GM19193 (cell line): ENCODE data around the gene UNC5C.

Experiments
- POLR2A ChIP-seq: IDR thresholded peaks from 4 replicates; pipeline ENCODE4 v1.6.1; 2011; ENCODE audit not compliant: insufficient read depth, insufficient read length; ENCODE audit errors: extremely low read depth

The UNC5C gene

DNA sequence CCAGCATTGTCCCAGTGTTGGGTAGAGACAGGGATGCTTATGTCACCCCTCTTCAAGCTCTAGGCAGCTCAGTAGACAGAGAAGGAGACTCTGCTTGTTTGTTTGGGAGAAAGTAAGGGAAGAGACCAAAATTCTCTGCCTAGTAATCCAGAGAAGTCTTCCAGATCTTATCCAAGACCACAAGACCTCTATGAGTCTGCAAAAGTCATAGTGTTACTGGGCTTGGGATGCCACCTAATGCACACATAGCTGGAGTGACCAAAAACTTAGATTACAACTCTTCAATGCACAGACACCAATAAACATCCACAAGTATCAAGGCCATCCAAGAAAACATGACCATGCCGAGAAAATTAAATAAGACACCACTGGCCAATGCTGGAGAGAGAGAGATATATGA is 205.5 kb downstream of the UNC5C start:
- no peak for TF ChIP-seq POLR2A

- no peak for TF ChIP-seq POLR2A
Measured at GRCh38 chr4:95340191-95340590, 208.6 kb downstream of the UNC5C start.

GRCh38 chr4:95325665-95326064 is 223.1 kb downstream of the UNC5C start:
- TF ChIP-seq POLR2A = no peak

DNA sequence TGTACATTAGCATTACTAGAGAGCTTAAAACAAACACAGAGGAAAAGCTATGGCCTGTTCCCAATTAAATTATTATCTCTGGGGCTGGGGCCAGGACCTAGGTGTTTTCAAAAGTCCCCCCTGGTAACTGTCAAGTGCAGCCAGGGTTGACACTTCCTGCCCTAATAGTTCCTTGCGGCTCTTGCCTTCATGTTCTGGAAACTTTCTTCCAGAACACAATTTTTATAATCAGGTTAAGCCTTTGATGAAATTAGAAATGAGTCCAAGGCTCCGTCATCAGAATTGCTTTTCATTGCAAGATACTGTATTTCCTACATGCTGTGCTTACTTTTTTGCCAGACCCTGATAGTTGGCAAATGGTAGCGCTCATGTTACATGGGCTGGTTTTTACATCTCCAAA is 229.6 kb downstream of the UNC5C start:
- TF ChIP-seq POLR2A = no peak

DNA sequence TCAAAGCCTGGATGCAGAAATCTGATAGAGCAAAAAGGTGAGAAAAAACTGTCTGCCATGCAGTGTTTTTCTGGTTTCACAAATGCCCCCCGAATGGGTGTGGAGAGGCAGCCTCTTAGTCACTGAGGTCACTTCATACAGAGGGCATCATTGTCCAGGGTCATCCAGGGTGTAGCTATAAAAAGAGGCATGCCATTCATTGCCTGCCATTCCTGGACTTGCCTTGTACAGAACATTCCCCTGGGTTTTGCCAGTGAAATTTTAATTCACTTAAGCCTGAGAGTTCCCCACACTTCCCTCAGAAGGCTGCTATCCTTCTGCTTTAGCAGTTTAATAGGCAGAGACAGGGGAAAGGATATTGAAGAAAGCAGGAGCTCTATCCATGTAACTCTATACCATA is 230.3 kb downstream of the UNC5C start:
- TF ChIP-seq POLR2A = no peak

- no peak for TF ChIP-seq POLR2A
Measured at GRCh38 chr4:95318044-95318443, 230.7 kb downstream of the UNC5C start.

- TF ChIP-seq POLR2A = no peak
Measured at GRCh38 chr4:95317085-95317793, 231.5 kb downstream of the UNC5C start.

- no peak for TF ChIP-seq POLR2A
Measured at GRCh38 chr4:95314573-95314972, 234.2 kb downstream of the UNC5C start.

GRCh38 chr4:95304898-95305297 is 243.9 kb downstream of the UNC5C start:
- TF ChIP-seq POLR2A = no peak

- TF ChIP-seq POLR2A = no peak
Measured at GRCh38 chr4:95300304-95300703, 248.5 kb downstream of the UNC5C start.

DNA sequence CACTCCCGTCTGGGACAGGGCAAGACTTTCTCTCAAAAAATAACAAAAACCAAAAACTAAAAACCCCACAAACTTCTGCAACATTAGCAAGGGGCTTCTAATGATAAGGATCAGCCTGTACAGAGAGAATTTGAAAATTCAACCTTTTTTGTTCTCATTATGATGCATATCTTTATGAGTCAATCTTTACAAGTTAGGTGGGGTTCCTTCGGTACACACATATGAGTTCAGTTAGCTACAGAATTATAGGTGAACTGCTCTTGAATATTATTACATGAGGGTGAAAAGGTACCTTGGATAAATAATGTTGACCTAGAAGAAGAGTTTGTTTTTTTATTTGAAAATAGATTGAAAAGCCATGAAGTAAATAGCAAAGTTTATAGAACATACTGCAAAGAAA is 252.7 kb downstream of the UNC5C start:
- TF ChIP-seq POLR2A = no peak

DNA sequence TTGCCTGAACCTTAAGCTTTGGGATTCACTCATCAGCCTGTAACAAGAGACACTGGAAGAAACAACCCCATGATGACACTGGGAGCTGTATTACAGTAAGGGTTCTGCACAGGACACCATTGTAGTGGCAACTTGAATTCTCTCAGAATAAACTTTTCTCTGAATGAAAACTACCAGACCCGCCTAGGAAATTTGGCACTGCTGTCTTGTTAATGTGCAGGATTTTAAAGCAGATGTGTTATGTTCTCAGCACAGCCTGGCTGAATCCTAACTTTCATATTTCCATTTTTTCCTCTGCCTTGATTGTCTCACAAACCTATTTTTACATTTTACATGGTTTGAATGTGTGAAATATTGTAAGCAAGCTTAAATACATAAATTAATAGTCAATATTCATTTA is 253.6 kb downstream of the UNC5C start:
- no peak for TF ChIP-seq POLR2A

DNA sequence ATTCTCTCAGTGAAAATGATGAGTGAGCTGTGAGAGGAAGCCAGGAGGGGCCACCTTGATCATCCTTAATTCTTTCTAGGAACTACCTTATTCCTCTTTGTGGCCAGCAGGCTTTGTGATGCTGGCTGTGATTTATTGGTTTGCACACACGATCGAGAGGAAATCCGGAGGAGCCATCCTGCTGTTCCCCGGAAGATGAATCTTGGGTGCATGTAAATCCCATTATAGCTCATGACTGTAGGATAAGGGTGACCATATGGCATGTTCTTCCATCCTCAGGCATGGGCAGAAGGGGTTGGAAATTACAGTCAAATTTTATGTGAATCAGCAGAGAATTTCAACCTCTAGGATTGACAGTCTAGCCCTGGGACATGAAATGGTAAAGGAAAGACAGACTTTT is 254.5 kb downstream of the UNC5C start:
- TF ChIP-seq POLR2A = no peak

DNA sequence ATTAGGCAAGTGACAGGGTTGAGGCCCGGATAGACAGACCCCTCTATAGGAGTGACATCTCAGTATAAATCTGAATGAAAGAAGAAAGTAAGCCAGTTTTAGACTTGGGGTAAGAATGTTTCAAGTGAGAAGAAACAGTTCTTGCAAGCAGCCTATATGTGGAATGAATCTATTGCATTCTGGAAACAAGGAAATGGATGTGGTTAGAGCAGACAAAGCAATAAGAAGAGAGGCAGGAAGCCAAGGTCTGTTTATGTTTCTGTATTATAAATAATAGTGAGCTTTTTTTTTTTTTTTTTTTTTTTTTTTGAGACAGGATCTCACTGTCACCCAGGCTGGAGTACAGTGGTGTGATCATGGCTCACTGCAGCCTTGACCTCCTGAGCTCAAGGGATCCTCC is 255.8 kb downstream of the UNC5C start:
- no peak for TF ChIP-seq POLR2A

DNA sequence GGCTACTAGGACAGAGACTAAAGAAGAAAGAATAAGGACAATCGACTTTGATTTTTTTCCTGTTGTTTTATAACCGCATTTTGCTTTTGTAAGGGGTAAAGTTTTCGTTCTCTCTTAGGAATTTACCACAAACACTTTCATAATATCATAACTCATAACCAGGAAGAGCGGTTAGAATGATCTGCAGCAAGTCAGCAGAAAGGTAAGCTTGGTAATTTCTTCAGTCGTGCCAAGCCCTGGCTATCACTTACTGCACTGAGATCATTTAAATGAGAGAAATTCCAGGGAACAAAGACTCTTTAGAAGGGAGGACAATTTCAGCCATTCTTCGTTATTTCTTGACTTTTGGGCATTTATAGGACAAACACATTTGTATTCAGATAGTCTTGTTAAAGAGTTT is 258.1 kb downstream of the UNC5C start:
- no peak for TF ChIP-seq POLR2A

DNA sequence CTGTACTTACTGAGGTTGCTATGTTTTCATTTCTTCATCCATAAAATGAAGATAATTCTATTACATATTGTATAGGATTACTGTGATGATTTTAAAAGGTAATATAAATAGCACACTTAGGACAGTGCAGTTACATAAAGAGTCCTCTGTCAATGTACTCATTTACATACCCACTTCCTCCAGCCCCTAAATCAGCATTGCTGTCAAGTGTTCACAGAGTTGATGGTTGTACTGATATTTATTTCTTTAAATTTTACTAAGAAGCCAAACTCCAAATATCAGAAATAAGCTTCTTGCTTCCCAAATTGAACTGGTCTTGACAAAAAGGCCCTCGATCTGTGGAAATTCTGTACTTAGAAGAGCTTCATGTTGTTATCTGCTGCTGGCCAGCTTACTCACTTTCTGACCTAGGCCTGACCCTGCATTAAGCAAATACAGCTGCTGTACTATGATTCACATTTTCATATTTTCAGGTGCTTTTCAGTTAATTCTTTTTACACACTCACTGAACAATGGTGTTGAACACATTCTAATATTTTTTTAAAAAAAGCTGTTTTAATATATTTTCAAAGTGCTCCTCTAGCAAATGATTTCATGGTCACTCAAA is 259.6 kb downstream of the UNC5C start:
- no peak for TF ChIP-seq POLR2A

DNA sequence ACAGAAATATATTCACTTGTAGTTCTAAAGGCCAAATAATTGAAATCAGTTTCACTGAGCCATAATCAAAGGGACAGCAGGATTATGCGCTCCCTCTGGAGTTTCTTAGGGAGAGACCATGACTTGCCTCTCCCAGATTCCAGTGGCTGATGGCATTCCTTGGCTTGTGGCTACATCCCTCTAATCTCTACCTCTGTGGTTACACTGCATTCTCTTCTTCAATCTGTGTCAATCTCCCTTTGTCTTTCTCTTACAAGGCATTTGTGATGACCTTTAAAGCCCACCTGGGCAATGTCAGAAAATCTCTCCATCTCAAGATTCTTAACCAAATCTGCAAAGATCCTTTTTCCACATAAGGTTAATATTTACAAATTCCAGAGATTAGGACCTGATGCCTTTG is 260.2 kb downstream of the UNC5C start:
- no peak for TF ChIP-seq POLR2A
